Testis (tissue), 2 donors: ENCODE data around the gene HAGH.

ENCODE experiments used
- POLR2A ChIP-seq: fragments of 450-650 bp; IDR thresholded peaks from one replicate; pipeline ENCODE4 v1.6.1; 2017; ENCODE audit warnings: antibody characterized with exemption, mild to moderate bottlenecking, moderate library complexity
- TF ChIP-seq, protein P1 (sequence below), 3 experiments: fragments of 450-650 bp in 2 of 3; fragments of 200-600 bp in 1 of 3; sonication (generic) in 1 of 3; IDR thresholded peaks; one replicate each; pipeline ENCODE4 v1.5.1; 2016 to 2019; ENCODE audit warnings: antibody characterized with exemption in 3 of 3, mild to moderate bottlenecking in 2 of 3, moderate library complexity in 1 of 3

DNA sequence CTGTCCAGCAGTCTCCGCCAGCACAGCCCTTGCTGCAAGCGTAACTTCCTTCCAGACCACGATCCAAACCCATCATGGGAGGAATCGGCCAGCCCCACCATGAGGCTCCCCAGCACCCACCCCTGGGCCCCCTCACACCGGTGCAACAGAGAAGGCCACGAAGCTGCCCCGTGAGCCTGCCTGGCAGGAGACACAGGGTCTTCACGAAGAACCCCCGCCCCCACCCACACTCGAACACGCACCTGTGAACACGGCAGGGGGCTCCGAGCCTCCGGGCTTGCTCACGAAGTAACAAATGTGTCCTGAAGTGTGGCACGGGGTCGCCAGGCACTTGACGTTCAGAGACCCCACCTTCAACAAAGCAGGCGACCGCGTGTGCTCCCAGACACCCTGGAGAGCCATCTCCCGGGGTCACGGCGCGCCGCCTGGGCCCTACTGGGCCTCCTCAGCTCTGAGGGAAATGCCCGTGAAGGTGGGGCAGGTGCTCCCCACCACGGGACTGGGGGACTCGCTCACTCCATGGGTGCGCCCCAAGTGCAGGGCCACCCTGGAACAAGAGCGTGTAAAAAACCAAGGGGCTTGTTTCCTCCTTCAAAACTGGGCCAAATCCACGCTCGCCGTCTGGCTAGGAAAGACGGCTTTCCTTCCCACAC, 7.6 kb downstream of the HAGH start:
- TF ChIP-seq, protein P1, sequence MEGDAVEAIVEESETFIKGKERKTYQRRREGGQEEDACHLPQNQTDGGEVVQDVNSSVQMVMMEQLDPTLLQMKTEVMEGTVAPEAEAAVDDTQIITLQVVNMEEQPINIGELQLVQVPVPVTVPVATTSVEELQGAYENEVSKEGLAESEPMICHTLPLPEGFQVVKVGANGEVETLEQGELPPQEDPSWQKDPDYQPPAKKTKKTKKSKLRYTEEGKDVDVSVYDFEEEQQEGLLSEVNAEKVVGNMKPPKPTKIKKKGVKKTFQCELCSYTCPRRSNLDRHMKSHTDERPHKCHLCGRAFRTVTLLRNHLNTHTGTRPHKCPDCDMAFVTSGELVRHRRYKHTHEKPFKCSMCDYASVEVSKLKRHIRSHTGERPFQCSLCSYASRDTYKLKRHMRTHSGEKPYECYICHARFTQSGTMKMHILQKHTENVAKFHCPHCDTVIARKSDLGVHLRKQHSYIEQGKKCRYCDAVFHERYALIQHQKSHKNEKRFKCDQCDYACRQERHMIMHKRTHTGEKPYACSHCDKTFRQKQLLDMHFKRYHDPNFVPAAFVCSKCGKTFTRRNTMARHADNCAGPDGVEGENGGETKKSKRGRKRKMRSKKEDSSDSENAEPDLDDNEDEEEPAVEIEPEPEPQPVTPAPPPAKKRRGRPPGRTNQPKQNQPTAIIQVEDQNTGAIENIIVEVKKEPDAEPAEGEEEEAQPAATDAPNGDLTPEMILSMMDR (IDR thresholded peaks at IDR 0.05) = no peak
- no peak for TF ChIP-seq POLR2A
